SK-N-SH (cell line): ENCODE results near the gene RRBP1. TPM values are rescaled to one million over a fixed set of nuclear protein-coding genes. Genes with fewer than 3 reads are reported as not detected.

ENCODE experiments used
- CTCF ChIA-PET: fragments of 300-600, 350-600 bp; formaldehyde crosslinking; extraction: SDS; loops from one replicate; lab custom pipeline; 2021; lab: Yijun Ruan, JAX
- POLR2A ChIA-PET: fragments of 350-600 bp; sonication (Branson Sonifier 250); formaldehyde crosslinking; extraction: SDS; loops from one replicate; lab custom pipeline; 2020; ENCODE audit warnings: antibody characterized with exemption, inconsistent platforms; lab: Yijun Ruan, JAX
- DNase-seq: peaks from one replicate; pipeline ENCODE4 v3.0.0; 2012
- H2AFZ ChIP-seq: fragments of 200-600 bp; sonication (generic); 2 replicates; pipeline ENCODE4 v1.8.1; 2016; ENCODE audit warnings: antibody characterized with exemption, mild to moderate bottlenecking, low read depth
- H3F3A ChIP-seq: fragments of 200-600 bp; sonication (generic); replicated peaks from 2 replicates; pipeline ENCODE3; 2016; ENCODE audit warnings: antibody characterized with exemption, mild to moderate bottlenecking; ENCODE audit not compliant: insufficient read depth
- H3K27ac ChIP-seq, 2 experiments: fragments of 200-500 bp in 1 of 2; fragments of 200-600 bp in 1 of 2; sonication (Bioruptor generic) in 1 of 2; sonication (generic), shearing (Covaris generic) in 1 of 2; 2 replicates each; pipeline versions ENCODE4 v1.5.1 to v1.6.1; 2014 to 2016; ENCODE audit warnings: low read depth in 2 of 2, inconsistent platforms in 1 of 2, low read length in 1 of 2, mild to moderate bottlenecking in 1 of 2, mixed read lengths in 1 of 2
- H3K27me3 ChIP-seq: fragments of 200-600 bp; sonication (generic), shearing (Covaris generic); 2 replicates; pipeline ENCODE4 v1.6.1; 2016; ENCODE audit warnings: mixed run types; ENCODE audit not compliant: insufficient read depth
- H3K36me3 ChIP-seq, 2 experiments: fragments of 200-500 bp in 1 of 2; fragments of 200-600 bp in 1 of 2; sonication (Bioruptor generic) in 1 of 2; sonication (generic) in 1 of 2; replicated peaks in 1 of 2; 2 replicates each; pipeline versions ENCODE3 to v1.5.1; 2014 to 2016; ENCODE audit warnings: low read length in 1 of 2, mild to moderate bottlenecking in 1 of 2; ENCODE audit not compliant: insufficient read depth in 2 of 2, control insufficient read depth in 1 of 2
- H3K4me1 ChIP-seq, 2 experiments: fragments of 200-500 bp in 1 of 2; fragments of 200-600 bp in 1 of 2; sonication (Bioruptor generic) in 1 of 2; sonication (generic), shearing (Covaris generic) in 1 of 2; 2 replicates each; pipeline versions ENCODE4 v1.5.1 to v1.6.1; 2014 to 2016; ENCODE audit warnings: low read depth in 1 of 2, low read length in 1 of 2, mixed run types in 1 of 2; ENCODE audit not compliant: insufficient read depth in 2 of 2, control insufficient read depth in 1 of 2
- H3K4me2 ChIP-seq: fragments of 200-600 bp; sonication (generic), shearing (Covaris generic); 2 replicates; pipeline ENCODE4 v1.6.1; 2017; ENCODE audit warnings: mixed run types
- H3K4me3 ChIP-seq, 2 experiments: fragments of 200-500 bp in 1 of 2; fragments of 200-600 bp in 1 of 2; sonication (Bioruptor generic) in 1 of 2; sonication (generic), shearing (Covaris generic) in 1 of 2; 2 replicates each; pipeline versions ENCODE4 v1.5.1 to v1.8.1; 2014 to 2016; ENCODE audit warnings: low read depth in 2 of 2, inconsistent platforms in 1 of 2, low read length in 1 of 2, mild to moderate bottlenecking in 1 of 2, mixed read lengths in 1 of 2, moderate library complexity in 1 of 2
- H3K79me2 ChIP-seq: fragments of 200-600 bp; sonication (generic); 2 replicates; pipeline ENCODE4 v1.8.1; 2017; ENCODE audit warnings: mild to moderate bottlenecking; ENCODE audit not compliant: insufficient read depth
- H3K9ac ChIP-seq: fragments of 200-600 bp; sonication (generic); 2 replicates; pipeline ENCODE4 v1.6.1; 2017; ENCODE audit warnings: mixed run types
- H3K9me2 ChIP-seq: fragments of 200-600 bp; sonication (generic); 2 replicates; pipeline ENCODE4 v1.6.1; 2017; ENCODE audit warnings: mixed run types
- H3K9me3 ChIP-seq: fragments of 200-600 bp; sonication (generic); 2 replicates; pipeline ENCODE4 v1.6.1; 2017; ENCODE audit warnings: mixed run types, mild to moderate bottlenecking, moderate library complexity
- H4K20me1 ChIP-seq: fragments of 200-600 bp; sonication (generic); 2 replicates; pipeline ENCODE4 v1.6.1; 2017; ENCODE audit warnings: mild to moderate bottlenecking, mixed run types; ENCODE audit not compliant: insufficient read depth
- CHD2 ChIP-seq: fragments of 150-350 bp; IDR thresholded peaks from 2 replicates; pipeline ENCODE4 v1.6.1; 2018; ENCODE audit warnings: low read length; ENCODE audit not compliant: partially characterized antibody
- ELF1 ChIP-seq: IDR thresholded peaks from 2 replicates; pipeline ENCODE4 v1.4.0; 2012
- EP300 ChIP-seq, 2 experiments: IDR thresholded peaks; 2 replicates each; pipeline versions ENCODE4 v1.4.0 to v1.6.1; 2012; ENCODE audit warnings: borderline replicate concordance in 1 of 2, low read depth in 1 of 2, low read length in 1 of 2
- EZH2phosphoT487 ChIP-seq: fragments of 200-600 bp; sonication (generic); IDR thresholded peaks from 2 replicates; pipeline ENCODE4 v1.6.1; 2017; ENCODE audit warnings: low read depth, mixed run types, mild to moderate bottlenecking, antibody characterized with exemption, moderate library complexity, borderline replicate concordance
- FOSL2 ChIP-seq: IDR thresholded peaks from 2 replicates; pipeline ENCODE4 v1.4.0; 2012; ENCODE audit warnings: low read depth, mild to moderate bottlenecking, moderate library complexity, borderline replicate concordance
- FOXJ3 ChIP-seq: sonication (generic); formaldehyde crosslinking; IDR thresholded peaks from 2 replicates; pipeline ENCODE4 v1.5.1; 2020; ENCODE audit warnings: mild to moderate bottlenecking, missing genetic modification reagents
- FOXM1 ChIP-seq: IDR thresholded peaks from 2 replicates; pipeline ENCODE4 v1.4.0; 2012; ENCODE audit warnings: low read depth, mild to moderate bottlenecking
- GABPA ChIP-seq: IDR thresholded peaks from 2 replicates; pipeline ENCODE4 v1.4.0; 2012; ENCODE audit warnings: low read depth, mild to moderate bottlenecking
- GATA2 ChIP-seq: sonication (generic); formaldehyde crosslinking; IDR thresholded peaks from 2 replicates; pipeline ENCODE4 v1.5.0; 2020; ENCODE audit warnings: mild to moderate bottlenecking, missing genetic modification reagents
- JUND ChIP-seq: IDR thresholded peaks from 2 replicates; pipeline ENCODE4 v1.4.0; 2012
- MEF2A ChIP-seq: IDR thresholded peaks from 2 replicates; pipeline ENCODE4 v1.4.0; 2012; ENCODE audit warnings: low read depth, borderline replicate concordance
- MXI1 ChIP-seq: IDR thresholded peaks from 2 replicates; pipeline ENCODE4 v1.6.1; 2012; ENCODE audit warnings: mild to moderate bottlenecking, low read depth, low read length, improper control_type of control experiment
- NFIC ChIP-seq: IDR thresholded peaks from 2 replicates; pipeline ENCODE4 v1.4.0; 2012; ENCODE audit warnings: borderline replicate concordance
- NRF1 ChIP-seq: IDR thresholded peaks from 2 replicates; pipeline ENCODE4 v1.6.1; 2012; ENCODE audit warnings: low read depth, mild to moderate bottlenecking, low read length
- POLR2AphosphoS5 ChIP-seq: IDR thresholded peaks from 2 replicates; pipeline ENCODE4 v1.6.1; 2012; ENCODE audit warnings: low read depth, low read length
- RAD21 ChIP-seq: IDR thresholded peaks from 2 replicates; pipeline ENCODE4 v1.6.1; 2012; ENCODE audit warnings: mild to moderate bottlenecking, low read length
- RFX5 ChIP-seq: IDR thresholded peaks from 2 replicates; pipeline ENCODE4 v1.6.1; 2012; ENCODE audit warnings: mild to moderate bottlenecking, improper control_type of control experiment, low read length
- RXRA ChIP-seq: IDR thresholded peaks from 2 replicates; pipeline ENCODE4 v1.4.0; 2012; ENCODE audit warnings: low read depth, mild to moderate bottlenecking, borderline replicate concordance
- SMC3 ChIP-seq: IDR thresholded peaks from 2 replicates; pipeline ENCODE4 v1.6.1; 2012; ENCODE audit warnings: low read depth, low read length, improper control_type of control experiment
- TCF12 ChIP-seq: IDR thresholded peaks from 2 replicates; pipeline ENCODE4 v1.4.0; 2012
- TEAD4 ChIP-seq: IDR thresholded peaks from 2 replicates; pipeline ENCODE4 v1.4.0; 2012; ENCODE audit warnings: mild to moderate bottlenecking, borderline replicate concordance; ENCODE audit not compliant: insufficient read depth
- YY1 ChIP-seq: IDR thresholded peaks from 2 replicates; pipeline ENCODE4 v1.4.0; 2012; ENCODE audit warnings: low read depth, mild to moderate bottlenecking
- WGBS: methylation state at CpG from one replicate; pipeline ENCODE4 v1.1.6; 2017; ENCODE audit warnings: low lambda C conversion rate; 5-methylcytosine and 5-hydroxymethylcytosine counted together
- polyA plus RNA-seq, 3 experiments: library from polyadenylated mRNA; depleted of rRNA; stranded (reverse); fragments of >200 nt; gene quantifications; 2 replicates each; pipeline ENCODE4 v1.2.3, GENCODE V29; 2012
- TF ChIP-seq, protein P1 (sequence below): IDR thresholded peaks from 2 replicates; pipeline ENCODE4 v1.4.0; 2012; ENCODE audit warnings: low read depth, borderline replicate concordance
- TF ChIP-seq, protein P2 (sequence below): fragments of 150-350 bp; IDR thresholded peaks from 2 replicates; pipeline ENCODE4 v1.6.1; 2016; ENCODE audit warnings: mild to moderate bottlenecking, low read depth, low read length

RRBP1 gene
- polyA plus RNA-seq, 1 of the 3 experiments (the other 2 are of a cell fraction) = 50.2 TPM

DNA sequence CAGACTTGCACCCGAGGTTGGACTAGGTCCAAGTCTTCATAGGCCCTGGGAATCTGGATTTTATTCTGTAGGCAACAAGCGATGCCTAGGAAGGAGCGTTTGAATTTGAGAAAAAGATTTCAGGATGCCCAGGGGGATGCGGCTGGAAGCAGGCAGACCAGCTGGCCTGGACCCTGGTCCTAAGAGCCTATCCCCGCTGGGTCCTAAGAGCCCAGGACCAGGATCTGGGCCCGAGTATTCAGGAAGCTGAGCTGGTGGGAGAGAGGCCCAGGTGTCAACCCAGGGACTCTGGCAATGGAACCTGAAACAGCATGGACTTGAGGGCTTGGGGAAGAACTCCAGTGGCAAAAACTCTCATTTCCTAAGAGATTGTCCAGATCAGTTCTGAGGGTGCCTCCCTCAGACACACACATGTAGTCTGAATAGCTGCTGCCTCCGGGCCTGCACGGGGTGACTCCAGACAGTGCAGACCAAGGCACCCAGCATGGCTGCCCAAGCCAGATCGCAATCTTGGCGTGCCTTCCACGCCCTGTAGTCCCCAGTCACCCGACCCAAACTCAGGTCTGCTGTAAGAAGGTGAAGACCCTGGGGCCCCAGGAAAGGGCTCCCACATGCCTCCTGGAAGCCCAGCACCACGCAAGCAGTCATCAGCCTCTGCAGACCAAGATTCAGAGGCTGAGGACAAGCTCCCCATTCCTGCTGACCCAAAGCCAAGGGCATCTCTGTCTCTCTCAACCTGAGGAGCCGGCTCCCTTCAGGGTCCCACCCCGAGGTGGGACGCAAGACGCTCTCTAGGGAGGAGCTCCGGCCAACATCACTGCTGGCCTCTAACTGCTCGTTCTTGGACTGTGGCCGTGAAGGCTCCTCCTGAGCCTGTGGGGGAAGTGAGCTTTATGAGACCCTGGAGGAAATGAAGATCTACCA, 34.4 kb downstream of the RRBP1 start:
- no peak overlapping the region for H3K4me2 ChIP-seq
- no peak overlapping the region; a peak in 1 of 4 replicates for H3K27ac ChIP-seq
- peaks cover 96% of the 10 kb centered on the region for H3K79me2 ChIP-seq
- 91% methylated on average over 14 of the region's 20 CpGs for WGBS
- H3K9me3 ChIP-seq = no peaks in the 10 kb centered on the region
- no peaks in the 10 kb centered on the region for H3K27me3 ChIP-seq
- no peak for DNase-seq
- peaks cover 96% of the 10 kb centered on the region for H4K20me1 ChIP-seq
- H3K9ac ChIP-seq = no peak overlapping the region
- TF ChIP-seq, protein P1, sequence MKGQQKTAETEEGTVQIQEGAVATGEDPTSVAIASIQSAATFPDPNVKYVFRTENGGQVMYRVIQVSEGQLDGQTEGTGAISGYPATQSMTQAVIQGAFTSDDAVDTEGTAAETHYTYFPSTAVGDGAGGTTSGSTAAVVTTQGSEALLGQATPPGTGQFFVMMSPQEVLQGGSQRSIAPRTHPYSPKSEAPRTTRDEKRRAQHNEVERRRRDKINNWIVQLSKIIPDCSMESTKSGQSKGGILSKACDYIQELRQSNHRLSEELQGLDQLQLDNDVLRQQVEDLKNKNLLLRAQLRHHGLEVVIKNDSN = no peak
- no peak for TF ChIP-seq FOSL2
- TF ChIP-seq, protein P2, sequence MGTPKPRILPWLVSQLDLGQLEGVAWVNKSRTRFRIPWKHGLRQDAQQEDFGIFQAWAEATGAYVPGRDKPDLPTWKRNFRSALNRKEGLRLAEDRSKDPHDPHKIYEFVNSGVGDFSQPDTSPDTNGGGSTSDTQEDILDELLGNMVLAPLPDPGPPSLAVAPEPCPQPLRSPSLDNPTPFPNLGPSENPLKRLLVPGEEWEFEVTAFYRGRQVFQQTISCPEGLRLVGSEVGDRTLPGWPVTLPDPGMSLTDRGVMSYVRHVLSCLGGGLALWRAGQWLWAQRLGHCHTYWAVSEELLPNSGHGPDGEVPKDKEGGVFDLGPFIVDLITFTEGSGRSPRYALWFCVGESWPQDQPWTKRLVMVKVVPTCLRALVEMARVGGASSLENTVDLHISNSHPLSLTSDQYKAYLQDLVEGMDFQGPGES = no peak
- TF ChIP-seq YY1 = no peak
- TF ChIP-seq FOXM1 = no peak
- no peak for TF ChIP-seq ELF1
- TF ChIP-seq NRF1 = no peak
- TF ChIP-seq FOXJ3 = no peak
- TF ChIP-seq GATA2 (CRISPR knock-in tag) = no peak
- TF ChIP-seq MXI1 = no peak
- TF ChIP-seq TCF12 = no peak
- no peak overlapping the region for H3K4me3 ChIP-seq
- H3K36me3 ChIP-seq = peaks cover 1 to 5% of the 10 kb centered on the region in 2 experiments
- POLR2A ChIA-PET = interaction anchor here (1.5 kb wide), 1 partner anchor 322 kb away, joined by 3 read pairs; the partner anchor contains the start of gene MGME1
- no peaks in the 10 kb centered on the region for H3F3A ChIP-seq
- H3K4me1 ChIP-seq = peaks cover 0 to 35% of the 10 kb centered on the region in 2 experiments; a peak in 1 of 4 replicates
- no peak overlapping the region for H2AFZ ChIP-seq
- H3K9me2 ChIP-seq = no peaks in the 10 kb centered on the region
- CTCF ChIA-PET = interaction anchor here (0.9 to 2.9 kb wide), 6 partner anchors 11 to 291 kb away, joined by 3 to 12 read pairs (median 4); no protein-coding TSS in a partner anchor

DNA sequence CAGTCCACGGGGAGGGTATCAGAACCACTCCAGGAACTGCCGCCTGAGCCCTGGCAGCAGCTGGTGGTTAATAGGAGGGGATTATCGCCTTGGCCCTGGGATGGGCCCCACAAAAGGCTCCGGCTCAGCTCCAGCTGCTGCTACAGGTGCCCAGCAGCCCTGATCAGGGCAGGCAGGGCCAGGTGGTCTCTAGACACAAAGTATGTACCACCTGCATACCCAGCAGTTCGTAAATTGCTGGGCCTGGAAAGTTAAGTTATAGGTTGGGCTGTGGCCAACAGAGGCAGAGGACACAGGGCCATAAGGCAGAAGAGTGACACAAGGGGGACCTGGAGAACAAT, 35.1 kb downstream of the RRBP1 start:
- no peak overlapping the region for H3K4me2 ChIP-seq
- no peaks in the 10 kb centered on the region for H3K9me3 ChIP-seq
- peaks cover 94% of the 10 kb centered on the region for H3K79me2 ChIP-seq
- peak overlapping the region in 1 of 2 experiments; percentile 71; a peak in 1 of 4 replicates for H3K27ac ChIP-seq
- H3K9me2 ChIP-seq = no peaks in the 10 kb centered on the region
- no peak overlapping the region for H3K9ac ChIP-seq
- CTCF ChIA-PET = interaction anchor here (1.2 to 2.9 kb wide), 3 partner anchors 11 to 292 kb away, joined by 4 to 12 read pairs (median 4); no protein-coding TSS in a partner anchor
- peaks cover 0 to 35% of the 10 kb centered on the region in 2 experiments; a peak in 1 of 4 replicates for H3K4me1 ChIP-seq
- peaks cover 95% of the 10 kb centered on the region for H4K20me1 ChIP-seq
- no peaks in the 10 kb centered on the region for H3F3A ChIP-seq
- DNase-seq = no peak
- H2AFZ ChIP-seq = no peak overlapping the region
- H3K27me3 ChIP-seq = no peaks in the 10 kb centered on the region
- no CpG with 5 or more reads among the region's 5 CpGs for WGBS
- POLR2A ChIA-PET = interaction anchor here (1.5 kb wide), 1 partner anchor 322 kb away, joined by 3 read pairs; the partner anchor contains the start of gene MGME1
- no peak overlapping the region for H3K4me3 ChIP-seq
- TF ChIP-seq EP300 (IDR thresholded peaks at IDR 0.05; ENCODE audit: borderline replicate concordance in 1 of 2, low read depth in 1 of 2, low read length in 1 of 2) (no peak), RAD21 (no peak), GABPA (no peak), NFIC (no peak), SMC3 (no peak), CHD2 (no peak), MEF2A (no peak), POLR2AphosphoS5 (no peak), RFX5 (no peak), NRF1 (no peak), ELF1 (no peak), RXRA (no peak), JUND (no peak), GATA2 (CRISPR knock-in tag) (no peak), TEAD4 (no peak), EZH2phosphoT487 (no peak), FOXJ3 (no peak)
- TF ChIP-seq, protein P2 = no peak
- peaks cover 5 to 7% of the 10 kb centered on the region in 2 experiments for H3K36me3 ChIP-seq
